Measurements from ENCODE around the gene IFIT3.

DNA sequence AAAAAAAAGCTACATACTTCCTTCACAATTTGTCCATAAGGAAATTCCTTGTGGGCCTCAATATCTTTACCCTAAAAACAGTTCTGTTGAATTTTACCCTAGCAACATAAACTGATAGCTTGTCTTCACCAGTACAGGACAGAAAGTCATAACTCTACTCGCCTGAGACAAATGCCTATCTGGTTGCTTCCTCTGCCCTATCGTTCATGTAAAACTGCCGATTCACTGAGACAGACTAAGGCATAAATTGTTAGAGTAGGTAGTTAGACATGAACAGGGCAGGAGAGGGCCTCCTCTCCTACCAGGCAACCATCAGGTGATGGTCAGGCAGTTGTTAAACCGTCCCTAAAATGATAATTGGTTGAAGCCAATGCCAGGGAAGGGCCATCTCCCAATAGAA, 25.0 kb downstream of the IFIT3 start:
- TF ChIP-seq CTCF (conservative IDR thresholded peaks at IDR 0.05; ENCODE audit: low read length) (no peak), EZH2phosphoT487 (IDR thresholded peaks at IDR 0.05; ENCODE audit: borderline replicate concordance) (no peak)

All from Loucy (cell line).